ENCODE data around the gene ATAD3A.

Gene ATAD3A

GRCh38 chr1:1538334-1538733, 26.4 kb downstream of the ATAD3A start:
- no peak for DNase-seq (ENCODE audit: low read depth in 2 of 2, low spot score in 1 of 2)

GRCh38 chr1:1538989-1539309, 27.0 kb downstream of the ATAD3A start:
- DNase-seq (ENCODE audit: low read depth in 2 of 2, low spot score in 1 of 2): no peak

- no peak for DNase-seq (ENCODE audit: low read depth in 2 of 2, low spot score in 1 of 2)
Observed at GRCh38 chr1:1539310-1540089, 27.5 kb downstream of the ATAD3A start.

GRCh38 chr1:1540090-1540817, 28.3 kb downstream of the ATAD3A start, which contains the start of gene TMEM240:
TMEM240 (minus strand) TSS chr1:1540624; CDS start chr1:1540346, 278 bp downstream.
- peak in 1 of 2 donors; percentile 5 for DNase-seq (ENCODE audit: low read depth in 2 of 2, low spot score in 1 of 2)

GRCh38 chr1:1540818-1541628, 29.1 kb downstream of the ATAD3A start:
- no peak for DNase-seq (ENCODE audit: low read depth in 2 of 2, low spot score in 1 of 2)

- DNase-seq (ENCODE audit: low read depth in 2 of 2, low spot score in 1 of 2): no peak
Observed at GRCh38 chr1:1541956-1542765, 30.2 kb downstream of the ATAD3A start.

GRCh38 chr1:1542766-1543705, 31.1 kb downstream of the ATAD3A start:
- DNase-seq (ENCODE audit: low read depth in 2 of 2, low spot score in 1 of 2): no peak

- no peak for DNase-seq (ENCODE audit: low read depth in 2 of 2, low spot score in 1 of 2)
Observed at GRCh38 chr1:1543706-1544099, 31.7 kb downstream of the ATAD3A start.

GRCh38 chr1:1544544-1544943, 32.6 kb downstream of the ATAD3A start:
- no peak for DNase-seq (ENCODE audit: low read depth in 2 of 2, low spot score in 1 of 2)

GRCh38 chr1:1545946-1546737, 34.2 kb downstream of the ATAD3A start:
- no peak for DNase-seq (ENCODE audit: low read depth in 2 of 2, low spot score in 1 of 2)

- DNase-seq (ENCODE audit: low read depth in 2 of 2, low spot score in 1 of 2): no peak
Observed at GRCh38 chr1:1547011-1547410, 35.0 kb downstream of the ATAD3A start.

- no peak for DNase-seq (ENCODE audit: low read depth in 2 of 2, low spot score in 1 of 2)
Observed at GRCh38 chr1:1547476-1547875, 35.5 kb downstream of the ATAD3A start.

- no peak for DNase-seq (ENCODE audit: low read depth in 2 of 2, low spot score in 1 of 2)
Observed at GRCh38 chr1:1548591-1548990, 36.6 kb downstream of the ATAD3A start.

GRCh38 chr1:1550087-1550486, 38.1 kb downstream of the ATAD3A start:
- no peak for DNase-seq (ENCODE audit: low read depth in 2 of 2, low spot score in 1 of 2)

GRCh38 chr1:1550591-1551432, 38.9 kb downstream of the ATAD3A start:
- no peak for DNase-seq (ENCODE audit: low read depth in 2 of 2, low spot score in 1 of 2)

- no peak for DNase-seq (ENCODE audit: low read depth in 2 of 2, low spot score in 1 of 2)
Observed at GRCh38 chr1:1551524-1552262, 39.7 kb downstream of the ATAD3A start.

- DNase-seq (ENCODE audit: low read depth in 2 of 2, low spot score in 1 of 2): no peak
Observed at GRCh38 chr1:1552263-1552639, 40.3 kb downstream of the ATAD3A start.

Data from stimulated activated CD8-positive, alpha-beta memory T cell treated with anti-CD3 and anti-CD28 coated beads, Interleukin-4, amount 100 ng/mL, for 4 hours (primary cell).